Measurements from ENCODE around the gene RWDD4.
A peak's percentile ranks its signal among the peaks of the same experiment; 100 is the strongest.

Gene RWDD4

GRCh38 chr4:183659029-183659871 is at the start of gene RWDD4, which contains the start of gene TRAPPC11:
Gene RWDD4 (minus strand): TSS chr4:183659185. CDS start chr4:183658952, 233 bp downstream.
Gene TRAPPC11 (plus strand): TSS chr4:183659293. CDS start chr4:183663868, 4,575 bp downstream.
- peak within 1 kb of the TSS; percentile 67 for H3K4me3 ChIP-seq (ENCODE audit: low read depth, low read length)
- no peak for TF ChIP-seq CTCF (IDR thresholded peaks at IDR 0.05; ENCODE audit: low read depth, low read length)

GRCh38 chr4:183702492-183702891 is 43.5 kb upstream of the RWDD4 start:
- no peak overlapping the region for H3K4me3 ChIP-seq (ENCODE audit: low read depth, low read length)
- TF ChIP-seq CTCF (IDR thresholded peaks at IDR 0.05; ENCODE audit: low read depth, low read length): no peak

GRCh38 chr4:183700407-183700806 is 41.4 kb upstream of the RWDD4 start:
- TF ChIP-seq CTCF (IDR thresholded peaks at IDR 0.05; ENCODE audit: low read depth, low read length): no peak
- no peak overlapping the region for H3K4me3 ChIP-seq (ENCODE audit: low read depth, low read length)

- no peak for TF ChIP-seq CTCF (IDR thresholded peaks at IDR 0.05; ENCODE audit: low read depth, low read length)
- H3K4me3 ChIP-seq (ENCODE audit: low read depth, low read length): no peak overlapping the region
Observed at GRCh38 chr4:183698909-183699308, 39.9 kb upstream of the RWDD4 start.

DNA sequence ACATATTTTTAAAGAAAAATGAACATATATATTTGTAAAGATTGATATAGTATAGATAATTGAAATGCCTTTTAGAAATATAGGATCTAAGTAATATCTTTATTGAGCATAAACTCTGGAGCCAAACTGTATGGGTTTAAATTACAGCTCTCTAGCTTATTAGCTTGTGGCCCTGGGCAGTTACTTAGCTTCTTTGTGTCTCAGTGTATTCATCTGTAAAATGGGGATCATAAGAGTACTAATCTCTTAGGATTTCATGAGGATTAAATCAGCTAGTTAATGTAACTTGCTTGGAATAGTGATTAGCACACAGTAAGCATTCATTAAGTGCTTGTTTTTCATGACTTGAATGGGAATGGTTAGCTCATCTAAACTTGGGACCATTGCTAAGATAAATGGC is 32.9 kb upstream of the RWDD4 start:
- no peak overlapping the region for H3K4me3 ChIP-seq (ENCODE audit: low read depth, low read length)
- TF ChIP-seq CTCF (IDR thresholded peaks at IDR 0.05; ENCODE audit: low read depth, low read length): no peak

GRCh38 chr4:183691006-183691405 is 32.0 kb upstream of the RWDD4 start:
- no peak for TF ChIP-seq CTCF (IDR thresholded peaks at IDR 0.05; ENCODE audit: low read depth, low read length)
- no peak overlapping the region for H3K4me3 ChIP-seq (ENCODE audit: low read depth, low read length)

- TF ChIP-seq CTCF (IDR thresholded peaks at IDR 0.05; ENCODE audit: low read depth, low read length): no peak
- H3K4me3 ChIP-seq (ENCODE audit: low read depth, low read length): no peak overlapping the region
Observed at GRCh38 chr4:183688216-183688615, 29.2 kb upstream of the RWDD4 start.
